Uterus (tissue), 2 donors: Measurements from ENCODE around the gene ANKS4B.

Experiments
- CTCF ChIP-seq, 4 experiments: fragments of 200-600 bp in 2 of 4; fragments of 450-650 bp in 2 of 4; sonication (generic) in 2 of 4; IDR thresholded peaks; one replicate each; pipeline ENCODE4 v1.5.1; 2016 to 2019; ENCODE audit warnings: antibody characterized with exemption in 4 of 4, mild to moderate bottlenecking in 2 of 4, moderate library complexity in 1 of 4
- POLR2A ChIP-seq, 2 donors: fragments of 450-650 bp; IDR thresholded peaks; one replicate each; pipeline ENCODE4 v1.6.1; 2016; ENCODE audit warnings: antibody characterized with exemption in 2 of 2, mild to moderate bottlenecking in 1 of 2, moderate library complexity in 1 of 2

- TF ChIP-seq POLR2A (IDR thresholded peaks at IDR 0.05) (no peak), CTCF (IDR thresholded peaks at IDR 0.05) (no peak)
Observed at GRCh38 chr16:21302898-21303528, 69.5 kb downstream of the ANKS4B start.
